T-cell (primary cell): Measurements from ENCODE around the gene PDE10A. TPM values are rescaled to one million over a fixed set of nuclear protein-coding genes. Genes with fewer than 3 reads are reported as not detected.

ENCODE experiments used
- ATAC-seq, 4 experiments: fragments of 200-7000 bp in 3 of 4; fragments of 150-1000 bp in 1 of 4; cut with Tn5 transposase; replicated peaks in 1 of 4; 1 replicate in 3 of 4; 2 replicates in 1 of 4; pipeline ENCODE4 v1.10.0; 2021; ENCODE audit warnings: moderate library complexity in 3 of 4, mild to moderate bottlenecking in 2 of 4, moderate number of reproducible peaks in 1 of 4
- CTCF ChIA-PET, 2 donors: fragments of 300-600 bp; sonication (Branson Sonifier 250); formaldehyde crosslinking; loops; one replicate each; lab custom pipeline; 2022; ENCODE audit warnings: antibody characterized with exemption in 2 of 2; lab: Charles Lee
- POLR2A ChIA-PET, 2 donors: fragments of 300-600 bp; sonication (Branson Sonifier 250); formaldehyde crosslinking; loops; one replicate each; lab custom pipeline; 2022; ENCODE audit warnings: antibody characterized with exemption in 2 of 2; lab: Charles Lee
- DNase-seq, 35 experiments: peaks; one replicate each; pipeline versions ENCODE4 v3.0.0 to v3.0.0-alpha.2; 2013 to 2023
- H3K27ac ChIP-seq: one replicate; pipeline ENCODE4 v1.5.1; 2013; ENCODE audit warnings: low read length
- H3K27me3 ChIP-seq, 2 experiments: replicated peaks in 1 of 2; 1 replicate in 1 of 2; 2 replicates in 1 of 2; pipeline versions ENCODE4 v1.6.1 to v1.7.0; 2013; ENCODE audit warnings: low read length in 1 of 2, mixed read lengths in 1 of 2; ENCODE audit not compliant: control insufficient read depth in 2 of 2, insufficient read depth in 2 of 2; ENCODE audit errors: extremely low read depth in 1 of 2
- H3K36me3 ChIP-seq, 2 donors: 1 replicate in 1 of 2; 2 replicates in 1 of 2; pipeline versions ENCODE4 v1.6.1 to v1.7.0; 2013; ENCODE audit warnings: low read length in 1 of 2; ENCODE audit not compliant: control insufficient read depth in 2 of 2, insufficient read depth in 1 of 2; ENCODE audit errors: extremely low read depth in 1 of 2
- H3K4me1 ChIP-seq, 2 experiments: 1 replicate in 1 of 2; 2 replicates in 1 of 2; pipeline versions ENCODE4 v1.6.1 to v1.7.0; 2013; ENCODE audit warnings: low read length in 2 of 2, mixed read lengths in 1 of 2; ENCODE audit not compliant: insufficient read depth in 2 of 2, control insufficient read depth in 1 of 2; ENCODE audit errors: extremely low read depth in 1 of 2
- H3K4me3 ChIP-seq, 2 donors: 1 replicate in 1 of 2; 2 replicates in 1 of 2; pipeline versions ENCODE4 v1.5.1 to v1.7.0; 2013; ENCODE audit warnings: mild to moderate bottlenecking in 2 of 2, low read length in 1 of 2, moderate library complexity in 1 of 2; ENCODE audit not compliant: control insufficient read depth in 1 of 2; ENCODE audit errors: extremely low read depth in 1 of 2
- H3K9me3 ChIP-seq: 2 replicates; pipeline ENCODE4 v1.7.0; 2013
- H3K27ac Mint-ChIP-seq, 2 donors: one replicate each; pipeline ENCODE4 v1.8.0; 2020 to 2021; ENCODE audit warnings: mild to moderate bottlenecking in 2 of 2, mixed read lengths in 2 of 2
- H3K27me3 Mint-ChIP-seq, 2 donors: one replicate each; pipeline ENCODE4 v1.8.0; 2021 to 2022; ENCODE audit warnings: mixed read lengths in 2 of 2
- H3K36me3 Mint-ChIP-seq: one replicate; pipeline ENCODE4 v1.8.0; 2021; ENCODE audit warnings: mixed read lengths
- H3K4me1 Mint-ChIP-seq, 3 donors: one replicate each; pipeline ENCODE4 v1.8.0; 2020 to 2022; ENCODE audit warnings: mixed read lengths in 3 of 3, mild to moderate bottlenecking in 1 of 3
- H3K4me3 Mint-ChIP-seq, 3 donors: one replicate each; pipeline ENCODE4 v1.8.0; 2020 to 2022; ENCODE audit warnings: mild to moderate bottlenecking in 3 of 3, mixed read lengths in 3 of 3, moderate library complexity in 3 of 3
- H3K9me3 Mint-ChIP-seq, 3 donors: one replicate each; pipeline ENCODE4 v1.8.0; 2020 to 2022; ENCODE audit warnings: mixed read lengths in 3 of 3
- WGBS: methylation state at CpG from one replicate; pipeline ENCODE4 v1.1.5; 2013; ENCODE audit warnings: missing lambda C conversion rate; ENCODE audit not compliant: insufficient coverage; 5-methylcytosine and 5-hydroxymethylcytosine counted together
- total RNA-seq, 35 experiments: library from RNA in 6 of 35; stranded (reverse) in 6 of 35; fragments of 120-200 nt in 1 of 35; gene quantifications; one replicate each; pipeline versions ENCODE4 v1.2.1 to v1.2.4 and lab custom pipeline; 2013 to 2026

PDE10A gene
- total RNA-seq, 5 donors from 2014 or later (not counting 1 experiment from before 2014, with no cell fraction given) = 0.12 TPM; not detected in 4

DNA sequence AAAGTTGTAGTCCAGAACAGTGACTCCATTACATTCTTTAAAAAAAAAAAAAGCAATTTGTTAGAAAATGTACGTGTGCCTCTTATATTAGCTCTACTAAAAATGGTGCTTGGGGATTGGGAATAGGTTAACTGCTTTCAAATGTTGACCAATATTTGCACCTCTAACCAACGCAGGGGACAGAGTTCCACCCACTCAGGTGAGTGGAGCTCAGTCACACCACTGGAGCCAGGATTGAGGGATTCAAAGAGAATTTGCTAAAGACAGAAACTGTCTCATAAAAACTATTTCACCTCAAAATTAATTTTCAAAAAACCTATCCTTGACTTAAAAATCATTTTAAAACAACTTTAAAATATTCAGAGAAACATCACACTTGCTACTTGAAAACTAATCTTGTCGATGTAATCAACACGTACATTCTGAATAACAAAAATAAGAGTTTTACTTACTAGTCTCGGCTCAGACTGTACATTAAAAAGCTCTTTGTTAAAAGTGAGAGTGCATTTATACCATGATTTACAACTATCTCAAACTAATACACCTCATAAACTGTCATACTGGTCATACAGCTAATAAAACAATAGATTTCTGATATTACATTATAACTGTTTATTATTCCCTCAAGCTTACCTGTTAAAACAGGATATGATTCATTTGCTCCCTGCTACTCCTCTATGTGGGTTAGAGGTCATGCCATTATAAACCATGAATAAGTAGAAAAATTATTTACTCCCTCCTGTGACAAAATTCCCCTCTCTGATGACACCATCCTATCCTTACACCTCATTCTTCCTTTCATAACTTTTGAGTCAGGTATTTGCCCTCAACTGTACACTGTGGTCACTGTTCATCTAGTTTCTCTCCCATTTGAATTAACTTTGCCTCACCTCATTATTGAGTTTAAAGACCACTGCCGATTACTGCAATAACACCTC, 88.6 kb downstream of the PDE10A start:
- peaks cover 0 to 5% of the 10 kb centered on the region in 2 experiments for H3K4me1 ChIP-seq
- no peak for ATAC-seq
- peaks cover 0 to 1% (median 0%) of the 10 kb centered on the region in 3 donors for H3K4me1 Mint-ChIP-seq
- no peaks in the 10 kb centered on the region for H3K36me3 Mint-ChIP-seq
- DNase-seq = no peak
- H3K27ac ChIP-seq = no peak overlapping the region
- 63% methylated on average over 2 of the region's 6 CpGs for WGBS
- peaks cover 0 to 4% (median 1%) of the 10 kb centered on the region in 3 donors for H3K9me3 Mint-ChIP-seq
- no peak overlapping the region for H3K4me3 ChIP-seq
- POLR2A ChIA-PET = no interaction called here
- CTCF ChIA-PET = no interaction called here
- H3K27ac Mint-ChIP-seq = no peak overlapping the region
- H3K4me3 Mint-ChIP-seq = no peak overlapping the region
- no peaks in the 10 kb centered on the region for H3K27me3 ChIP-seq
- no peaks in the 10 kb centered on the region for H3K27me3 Mint-ChIP-seq
- H3K36me3 ChIP-seq = no peaks in the 10 kb centered on the region
- H3K9me3 ChIP-seq = no peaks in the 10 kb centered on the region

DNA sequence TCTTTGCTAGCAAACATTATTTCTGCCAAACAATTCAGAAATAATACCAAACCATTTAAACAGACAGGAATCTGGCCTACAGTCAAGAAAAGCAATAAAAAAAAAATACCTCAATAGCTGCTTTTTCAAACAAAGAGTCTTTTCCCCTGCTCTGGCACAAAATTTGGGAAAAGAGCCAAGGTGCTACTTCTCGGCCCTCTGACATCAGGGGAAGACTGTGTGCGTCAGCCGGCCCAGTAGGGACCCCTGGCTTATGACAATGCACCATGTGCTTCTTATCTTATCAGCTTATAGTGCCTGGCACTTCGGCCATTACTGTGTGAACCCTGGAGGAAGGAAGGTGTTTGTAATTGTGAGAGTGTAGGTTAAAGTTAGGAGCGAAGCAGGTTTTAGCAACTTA, 89.4 kb downstream of the PDE10A start:
- Histone ChIP-seq H3K4me3 (no peak overlapping the region), H3K27me3 (no peaks in the 10 kb centered on the region), H3K9me3 (no peaks in the 10 kb centered on the region), H3K36me3 (no peaks in the 10 kb centered on the region), H3K4me1 (peaks cover 0 to 5% of the 10 kb centered on the region in 2 experiments), H3K27ac (no peak overlapping the region)
- no peak overlapping the region for H3K4me3 Mint-ChIP-seq
- CTCF ChIA-PET = no interaction called here
- POLR2A ChIA-PET = no interaction called here
- DNase-seq = no peak
- no peak overlapping the region for H3K27ac Mint-ChIP-seq
- peaks cover 0 to 4% (median 1%) of the 10 kb centered on the region in 3 donors for H3K9me3 Mint-ChIP-seq
- H3K36me3 Mint-ChIP-seq = no peaks in the 10 kb centered on the region
- no peak for ATAC-seq
- peaks cover 0 to 1% (median 0%) of the 10 kb centered on the region in 3 donors for H3K4me1 Mint-ChIP-seq
- H3K27me3 Mint-ChIP-seq = no peaks in the 10 kb centered on the region
- 52% methylated on average over 2 of the region's 5 CpGs for WGBS

DNA sequence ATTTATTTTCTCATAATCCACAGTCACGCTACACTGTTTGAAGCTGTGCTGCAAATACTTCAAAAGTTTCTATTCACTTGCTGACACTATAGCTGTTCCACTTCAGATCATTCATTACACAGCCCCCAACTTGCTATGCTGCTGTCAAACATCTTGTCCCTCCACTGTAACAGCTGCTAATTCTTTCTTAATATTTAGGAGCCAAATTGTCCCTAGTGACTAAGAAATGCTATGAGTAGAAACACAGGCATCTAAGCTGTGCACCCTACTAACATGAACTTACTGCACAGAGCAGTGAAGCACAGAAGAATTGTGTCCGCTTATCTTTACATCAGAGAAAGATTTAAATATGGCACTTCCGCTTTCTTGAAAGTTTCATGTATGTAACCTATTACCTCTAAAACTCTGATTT, 91.3 kb downstream of the PDE10A start:
- Mint-ChIP-seq H3K27ac (no peak overlapping the region), H3K27me3 (no peaks in the 10 kb centered on the region), H3K9me3 (peaks cover 0 to 9% (median 1%) of the 10 kb centered on the region in 3 donors), H3K4me3 (no peak overlapping the region), H3K36me3 (no peaks in the 10 kb centered on the region), H3K4me1 (peaks cover 0 to 1% (median 0%) of the 10 kb centered on the region in 3 donors)
- no peak overlapping the region for H3K4me3 ChIP-seq
- 55% methylated on average over 1 of the region's 3 CpGs for WGBS
- ChIA-PET POLR2A (no interaction called here), CTCF (no interaction called here)
- no peak for DNase-seq
- no peaks in the 10 kb centered on the region for H3K36me3 ChIP-seq
- H3K4me1 ChIP-seq = peaks cover 0 to 5% of the 10 kb centered on the region in 2 experiments
- no peak for ATAC-seq
- no peaks in the 10 kb centered on the region for H3K9me3 ChIP-seq
- no peaks in the 10 kb centered on the region for H3K27me3 ChIP-seq
- no peak overlapping the region for H3K27ac ChIP-seq

DNA sequence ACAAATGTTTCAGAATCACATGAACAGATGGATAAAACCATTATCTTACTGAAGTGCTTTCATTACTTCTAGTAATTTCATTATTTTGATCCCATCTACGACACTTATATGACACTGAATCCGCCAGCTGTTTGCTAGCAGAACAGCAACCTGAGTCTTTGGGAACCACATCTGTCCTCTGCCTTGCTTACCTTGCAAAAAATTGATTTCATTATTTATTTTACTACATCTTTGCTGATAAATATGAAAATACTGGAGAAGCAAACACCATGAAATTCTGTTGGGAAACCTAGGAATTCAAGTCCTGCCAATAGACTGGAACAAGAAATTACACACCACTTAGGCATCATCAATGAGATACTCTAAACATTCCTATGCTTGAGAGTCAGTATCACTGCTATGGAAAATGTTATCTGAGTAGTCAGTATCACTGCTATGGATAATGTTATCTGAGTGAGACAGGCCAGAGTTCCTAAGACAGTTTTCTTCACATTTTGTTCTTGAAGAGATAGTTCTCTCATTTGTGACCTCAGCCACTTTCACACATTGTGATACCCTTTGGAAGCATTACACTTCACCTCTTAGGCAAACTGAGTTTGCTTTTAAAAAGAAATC, 91.9 kb downstream of the PDE10A start:
- Mint-ChIP-seq H3K27ac (no peak overlapping the region), H3K4me1 (peaks cover 0 to 1% (median 0%) of the 10 kb centered on the region in 3 donors), H3K9me3 (peaks cover 0 to 11% (median 1%) of the 10 kb centered on the region in 3 donors), H3K4me3 (no peak overlapping the region), H3K36me3 (no peaks in the 10 kb centered on the region), H3K27me3 (no peaks in the 10 kb centered on the region)
- no CpG with 5 or more reads among the region's 2 CpGs for WGBS
- CTCF ChIA-PET = no interaction called here
- Histone ChIP-seq H3K4me3 (no peak overlapping the region), H3K27me3 (no peaks in the 10 kb centered on the region), H3K36me3 (no peaks in the 10 kb centered on the region), H3K9me3 (no peaks in the 10 kb centered on the region), H3K27ac (no peak overlapping the region), H3K4me1 (peaks cover 0 to 5% of the 10 kb centered on the region in 2 experiments)
- POLR2A ChIA-PET = no interaction called here
- DNase-seq = no peak
- ATAC-seq = no peak

DNA sequence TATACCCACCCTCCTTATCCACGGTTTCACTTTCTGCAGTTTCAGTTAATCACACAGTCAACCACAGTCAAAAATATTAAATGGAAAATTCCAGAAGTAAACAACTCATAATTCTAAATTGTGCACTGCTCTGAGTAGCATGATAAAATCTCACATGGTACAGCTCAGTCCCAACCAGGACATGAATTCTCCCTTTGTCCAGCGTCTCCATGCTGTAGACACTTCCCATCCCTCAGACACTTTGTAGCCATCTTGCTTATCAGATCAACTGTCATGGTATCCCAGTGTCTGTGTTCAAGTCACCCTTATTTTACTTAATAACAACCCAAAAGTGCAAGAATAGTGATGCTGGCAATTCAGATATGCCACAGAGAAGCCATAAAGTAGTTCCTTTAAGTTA, 94.7 kb downstream of the PDE10A start:
- Histone ChIP-seq H3K36me3 (no peaks in the 10 kb centered on the region), H3K4me3 (no peak overlapping the region), H3K27ac (no peak overlapping the region), H3K9me3 (no peaks in the 10 kb centered on the region), H3K27me3 (no peaks in the 10 kb centered on the region), H3K4me1 (peaks cover 0 to 5% of the 10 kb centered on the region in 2 experiments)
- Mint-ChIP-seq H3K4me3 (no peak overlapping the region), H3K4me1 (peaks cover 0 to 1% (median 0%) of the 10 kb centered on the region in 3 donors), H3K27me3 (no peaks in the 10 kb centered on the region), H3K27ac (no peak overlapping the region), H3K36me3 (no peaks in the 10 kb centered on the region), H3K9me3 (peaks cover 0 to 17% (median 5%) of the 10 kb centered on the region in 3 donors)
- 34% methylated on average over 2 of the region's 2 CpGs for WGBS
- ChIA-PET POLR2A (no interaction called here), CTCF (no interaction called here)
- ATAC-seq (no peak), DNase-seq (no peak)

DNA sequence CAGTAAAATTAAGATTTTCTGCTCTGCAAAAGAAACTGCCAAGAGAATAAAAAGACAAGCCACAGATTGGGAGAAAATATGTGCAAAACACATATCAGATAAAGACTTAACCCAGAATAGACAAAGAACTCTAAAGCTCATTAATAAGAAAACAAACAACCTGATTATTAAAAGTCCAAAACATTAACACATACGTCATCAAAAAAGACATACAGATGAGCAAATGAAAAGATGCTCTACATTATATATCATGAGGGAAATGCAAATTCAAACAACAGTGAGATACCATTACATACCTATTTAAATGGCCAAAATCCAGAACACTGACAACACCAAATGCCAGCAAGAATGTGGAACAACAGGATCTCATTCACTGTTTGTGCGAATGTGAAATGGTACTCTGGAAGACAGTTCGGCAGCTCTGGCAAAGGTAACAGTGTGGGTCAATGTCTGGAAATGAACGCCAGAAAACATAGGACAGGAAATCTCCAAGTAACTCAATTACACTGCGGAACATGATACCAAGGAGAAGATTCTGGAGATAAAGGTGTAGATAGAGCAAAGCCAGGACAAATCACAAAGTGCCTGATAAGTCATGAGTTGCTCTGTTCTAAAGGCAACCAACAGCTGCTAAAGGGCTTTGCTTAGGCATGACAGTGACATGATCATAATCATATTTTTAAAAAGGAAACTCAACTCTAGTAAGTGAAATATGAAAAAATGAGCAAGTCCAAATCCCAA, 96.8 kb downstream of the PDE10A start:
- Mint-ChIP-seq H3K36me3 (no peaks in the 10 kb centered on the region), H3K9me3 (peaks cover 0 to 14% (median 5%) of the 10 kb centered on the region in 3 donors), H3K4me1 (no peaks in the 10 kb centered on the region), H3K4me3 (no peak overlapping the region), H3K27ac (no peak overlapping the region), H3K27me3 (no peaks in the 10 kb centered on the region)
- DNase-seq = no peak
- no peaks in the 10 kb centered on the region for H3K27me3 ChIP-seq
- no peak for ATAC-seq
- ChIA-PET CTCF (no interaction called here), POLR2A (no interaction called here)
- no peak overlapping the region for H3K27ac ChIP-seq
- H3K4me1 ChIP-seq = no peaks in the 10 kb centered on the region
- no CpG with 5 or more reads among the region's 5 CpGs for WGBS
- H3K9me3 ChIP-seq = no peaks in the 10 kb centered on the region
- H3K36me3 ChIP-seq = no peaks in the 10 kb centered on the region
- no peak overlapping the region for H3K4me3 ChIP-seq
